ENCODE data around the gene GNA12.
A peak's percentile ranks its signal among the peaks of the same experiment; 100 is the strongest.
"Not testable (repeated sequence)": the region's sequence is repeated elsewhere in the genome, so short reads cannot be mapped to it uniquely, and the experiment has no call there.

Gene GNA12

GRCh38 chr7:2775376-2775775 lies 68.7 kb downstream of the GNA12 start:
- DNase-seq, result no peak

DNA sequence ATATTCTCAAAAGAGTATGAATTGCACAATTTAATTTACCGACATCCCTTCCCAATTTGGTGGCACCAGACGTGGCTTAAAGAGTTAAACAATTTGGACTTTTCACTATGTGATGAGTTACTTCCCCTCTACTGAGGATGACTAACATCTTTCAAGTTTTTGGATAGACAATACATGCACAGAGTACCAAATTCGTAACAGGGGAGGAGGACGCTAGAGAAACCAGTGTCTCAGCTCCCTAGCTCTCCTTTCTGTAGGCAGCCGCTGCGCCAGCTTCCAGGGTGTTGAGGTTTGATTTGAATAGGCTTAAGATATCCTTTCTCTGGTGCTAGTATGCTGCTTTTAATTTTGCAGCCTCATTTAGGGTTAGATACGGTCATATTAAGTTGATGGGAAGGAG lies 69.2 kb downstream of the GNA12 start:
- DNase-seq, result no peak

DNA sequence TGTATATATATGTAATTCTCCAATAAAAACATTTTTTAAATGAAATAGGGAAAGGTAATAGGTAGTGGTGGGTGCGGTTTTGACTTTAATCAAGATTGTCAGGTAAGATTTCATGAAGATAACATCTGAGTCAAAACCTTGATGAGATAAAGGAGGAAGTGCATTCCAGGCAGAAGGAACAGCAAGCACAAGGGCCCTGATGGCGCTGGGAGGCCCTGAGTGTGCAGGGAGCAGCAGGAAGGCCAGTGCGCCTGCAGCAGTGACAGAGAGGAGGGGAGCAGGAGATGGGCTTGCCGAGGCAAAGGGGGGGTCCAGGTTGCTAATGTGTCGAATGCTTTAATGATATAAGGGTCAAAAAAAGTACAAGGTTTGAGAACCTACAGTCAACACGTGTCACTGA lies 69.8 kb downstream of the GNA12 start:
- DNase-seq, result no peak

- no peak for DNase-seq
Observed at GRCh38 chr7:2773608-2774007, 70.5 kb downstream of the GNA12 start.

DNA sequence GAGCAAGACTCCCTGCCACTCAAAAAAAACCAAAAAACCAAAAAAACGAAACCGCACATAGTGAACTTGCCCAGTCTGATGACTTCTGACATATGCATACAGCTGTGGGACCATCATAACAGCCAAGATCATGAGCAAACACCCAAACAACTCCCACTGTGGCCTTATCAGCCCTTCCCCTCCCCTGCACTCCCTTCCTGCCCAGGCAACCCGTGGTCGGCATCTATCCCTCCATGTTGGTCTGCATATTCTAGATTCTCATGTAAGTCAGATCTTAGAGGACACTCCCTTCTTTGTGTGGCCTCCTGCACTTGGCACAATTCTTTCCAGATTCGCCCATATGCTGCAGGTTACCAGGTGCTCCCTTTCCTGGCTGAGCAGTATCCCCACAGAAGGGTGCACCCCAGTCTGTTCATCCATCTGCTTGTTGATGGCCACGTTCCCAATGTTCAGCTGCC lies 72.8 kb downstream of the GNA12 start:
- no peak for DNase-seq

- DNase-seq, result no peak
Observed at GRCh38 chr7:2764621-2765020, 79.5 kb downstream of the GNA12 start.

DNA sequence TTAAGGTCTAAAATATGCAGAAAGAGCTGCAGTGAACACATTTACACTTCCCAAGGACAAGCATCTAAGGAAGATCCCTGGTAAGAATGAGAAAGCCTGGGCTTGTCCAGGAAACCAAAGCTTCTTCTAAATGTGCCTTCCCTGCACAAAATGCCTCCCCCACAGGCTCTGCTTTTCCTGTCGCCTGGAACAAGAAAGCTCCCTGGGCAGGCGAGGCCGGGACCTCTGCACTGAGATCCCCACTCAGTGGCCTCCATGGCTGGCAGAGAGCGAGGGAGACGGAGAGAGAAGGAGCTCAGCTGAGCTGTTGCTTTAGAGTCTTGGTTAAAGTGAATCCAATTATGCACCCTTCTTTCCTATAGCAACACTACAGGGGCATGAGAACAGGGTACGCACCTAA lies 80.5 kb downstream of the GNA12 start:
- DNase-seq, result no peak

DNA sequence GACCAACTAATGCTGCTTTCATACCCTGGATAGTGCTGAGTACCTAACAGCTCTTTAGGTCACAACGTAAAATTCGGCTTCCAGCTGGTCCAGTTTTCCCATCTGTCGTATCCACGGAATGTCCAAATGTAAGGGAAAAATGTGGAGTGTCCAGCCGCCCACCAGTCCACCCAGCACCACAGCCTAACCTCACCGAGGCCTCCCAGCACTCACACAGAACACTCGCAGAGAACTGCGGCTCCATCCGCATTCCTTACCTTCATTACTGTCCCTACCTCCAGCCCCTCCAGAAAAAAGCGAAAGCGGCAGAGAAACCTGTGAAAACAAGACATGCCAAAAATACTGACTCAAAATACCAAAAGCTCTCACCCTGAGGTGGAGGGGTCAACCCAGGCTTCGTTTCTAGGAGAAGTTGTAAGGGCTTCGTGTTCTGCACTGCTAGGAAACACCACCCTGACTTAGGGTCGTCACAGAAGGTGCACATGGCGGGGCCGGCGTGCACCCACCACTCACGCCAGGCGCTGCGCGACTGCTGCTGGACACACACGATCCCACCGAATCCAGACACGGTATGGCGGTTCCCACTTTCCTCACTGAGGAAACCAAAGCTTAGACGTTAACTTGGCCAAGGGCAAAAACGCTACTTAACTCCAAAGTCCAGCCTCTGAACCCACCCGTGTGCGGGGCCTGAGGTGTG lies 82.2 kb downstream of the GNA12 start:
- DNase-seq, result no peak

DNA sequence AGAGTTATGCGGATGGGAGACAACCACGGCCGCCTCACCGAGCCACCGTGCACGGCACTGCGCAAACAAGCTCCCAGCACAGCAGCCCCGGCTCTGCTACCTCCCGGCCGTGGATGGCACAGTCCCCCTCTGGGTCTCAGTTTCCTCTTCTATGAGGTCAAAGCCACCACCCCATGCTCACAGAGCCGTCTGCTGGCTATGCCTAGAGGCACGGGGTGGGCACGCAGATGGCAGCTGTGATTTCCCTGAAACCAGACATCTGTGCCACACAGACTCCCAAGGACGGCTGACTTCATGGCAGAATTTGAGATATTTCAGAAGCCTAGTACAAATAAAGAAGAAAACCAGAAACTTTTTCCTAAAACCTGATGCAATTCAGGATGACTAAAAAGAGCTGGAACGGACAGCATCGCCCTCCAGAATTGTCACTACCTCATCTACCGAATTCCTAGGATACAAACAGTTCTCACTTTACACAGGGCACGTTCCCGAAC lies 82.9 kb downstream of the GNA12 start:
- no peak for DNase-seq

GRCh38 chr7:2760098-2760889 lies 83.8 kb downstream of the GNA12 start:
- no peak for DNase-seq

GRCh38 chr7:2759736-2760097 lies 84.4 kb downstream of the GNA12 start:
- DNase-seq, result no peak

- no peak for DNase-seq
Observed at GRCh38 chr7:2758673-2759616, 85.2 kb downstream of the GNA12 start.

- DNase-seq, result peak; percentile 83
Observed at GRCh38 chr7:2757904-2758672, 86.0 kb downstream of the GNA12 start.

DNA sequence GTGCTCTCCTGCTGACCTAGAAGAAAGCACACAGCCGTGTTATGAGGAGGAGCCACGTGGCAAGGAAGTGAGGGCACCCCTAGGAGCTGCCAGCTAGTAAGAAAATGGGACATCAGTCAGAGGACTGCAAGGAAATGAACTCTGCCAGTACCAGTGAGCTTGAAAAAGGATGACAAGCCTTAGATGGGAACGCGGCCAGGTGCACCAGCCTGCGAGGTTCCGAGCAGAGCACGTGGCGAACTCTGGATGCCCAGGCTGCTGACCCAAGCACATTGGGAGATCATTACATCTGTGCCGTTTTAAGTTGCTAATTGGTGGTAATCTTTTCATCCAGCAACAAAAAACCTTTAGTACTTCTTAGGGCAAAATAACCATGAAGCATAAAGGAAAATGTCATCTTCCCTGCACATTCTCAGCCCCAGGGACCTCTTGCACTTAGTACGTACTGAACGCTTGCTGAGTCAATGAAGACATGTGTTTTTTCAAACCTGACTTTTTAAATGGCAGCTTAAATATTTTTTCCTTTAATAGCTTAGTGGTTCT lies 86.7 kb downstream of the GNA12 start:
- DNase-seq, result no peak

GRCh38 chr7:2755531-2755930 lies 88.6 kb downstream of the GNA12 start:
- no peak for DNase-seq

- DNase-seq, result no peak
Observed at GRCh38 chr7:2754912-2755311, 89.2 kb downstream of the GNA12 start.

- no peak for DNase-seq
Observed at GRCh38 chr7:2754086-2754485, 90.0 kb downstream of the GNA12 start.

DNA sequence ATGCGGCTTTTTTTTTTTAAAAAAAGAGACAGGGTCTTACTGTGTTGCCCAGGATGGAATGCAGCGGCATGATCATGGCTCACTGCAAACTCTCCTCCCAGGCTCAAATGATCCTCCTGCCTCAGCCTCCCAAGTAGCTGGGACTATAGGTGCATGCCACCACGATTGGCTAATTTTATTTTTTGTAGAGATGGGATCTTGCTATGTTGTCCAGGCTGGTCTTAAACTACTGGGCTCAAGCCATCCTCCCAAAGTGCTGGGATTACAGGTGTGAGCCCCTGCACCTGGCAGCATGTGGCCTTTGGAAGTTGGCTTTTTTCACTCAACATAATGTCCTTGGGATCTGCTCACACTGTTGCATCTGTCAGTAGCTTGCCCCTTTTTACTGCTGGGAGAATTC lies 91.0 kb downstream of the GNA12 start:
- DNase-seq, result no peak

DNA sequence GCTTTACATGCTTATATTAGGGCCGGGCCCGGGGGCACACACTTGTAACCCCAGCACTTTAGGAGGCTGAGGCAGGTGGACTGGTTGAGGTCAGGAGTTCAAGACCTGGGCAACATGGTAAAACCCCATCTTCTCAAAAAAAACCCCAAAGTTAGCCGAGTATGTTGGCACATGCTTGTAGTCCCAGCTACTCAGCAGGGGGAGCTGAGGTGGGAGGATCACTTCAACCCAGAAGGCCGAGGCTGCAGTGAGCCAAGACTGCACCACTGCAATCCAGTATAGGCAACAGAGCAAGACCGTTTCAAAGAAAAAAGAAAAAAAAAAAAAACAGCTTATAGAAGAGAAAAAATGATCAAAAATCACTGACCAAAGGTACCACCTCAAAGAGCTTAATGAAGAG lies 93.0 kb downstream of the GNA12 start:
- no peak for DNase-seq

DNA sequence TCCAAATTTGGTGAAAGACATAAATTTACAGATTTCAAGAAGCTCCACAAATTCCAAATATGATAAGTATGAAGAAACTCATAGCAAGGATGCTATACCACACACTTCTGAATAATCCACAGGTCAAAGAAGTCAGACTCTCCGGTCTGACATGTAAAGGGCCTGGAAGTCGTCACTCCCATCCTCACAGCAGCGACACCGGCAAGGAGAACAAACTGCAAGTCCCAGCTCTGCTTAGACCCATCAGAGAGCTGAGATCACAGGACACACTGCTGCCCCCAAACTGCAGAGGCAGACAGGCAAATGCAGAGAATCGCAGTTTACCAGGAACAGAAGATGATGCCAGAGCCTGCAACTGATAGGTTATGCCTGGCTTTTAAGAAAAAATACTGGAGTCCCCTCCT lies 94.1 kb downstream of the GNA12 start:
- DNase-seq, result no peak

GRCh38 chr7:2748684-2749083 lies 95.4 kb downstream of the GNA12 start:
- not testable (repeated sequence) for DNase-seq

All from activated CD8-positive, alpha-beta memory T cell treated with anti-CD3 and anti-CD28 coated beads, Interleukin-2, amount 50 U/mL, for 48 hours (primary cell).